HepG2 (cell line): Measurements from ENCODE around the gene LRRC28. TPM values are rescaled to one million over a fixed set of nuclear protein-coding genes. Genes with fewer than 3 reads are reported as not detected.

Experiments used
- ATAC-seq: fragments of 200-7000 bp; cut with Tn5 transposase; 3 replicates; pipeline ENCODE4 v1.9.1; 2020; ENCODE audit warnings: mild to moderate bottlenecking, moderate library complexity
- BruUV-seq: library from RNA; stranded (reverse); fragments of 400-500 nt; replicated peaks from 2 replicates; lab custom pipeline; 2021; lab: Mats Ljungman, UMichigan
- CTCF ChIA-PET: fragments of 300-600 bp; formaldehyde crosslinking; extraction: SDS; loops from one replicate; lab custom pipeline; 2021; ENCODE audit warnings: low total read pairs, inconsistent platforms, low intra/inter-chr PET ratio; lab: Yijun Ruan, JAX
- POLR2A ChIA-PET: fragments of 350-600 bp; sonication (Branson Sonifier 250); formaldehyde crosslinking; loops from one replicate; lab custom pipeline; 2020; ENCODE audit warnings: antibody characterized with exemption, inconsistent platforms; lab: Yijun Ruan, JAX
- DNase-seq: peaks from one replicate; pipeline ENCODE4 v3.0.0-alpha.2; 2015; ENCODE audit warnings: low spot score
- FAIRE-seq: peaks from 3 replicates; lab custom pipeline; 2011; peaks lifted over from hg19 to GRCh38; lab: Jason Lieb, UNC
- H2AFZ ChIP-seq: one replicate; pipeline ENCODE4 v1.6.1; 2011; ENCODE audit warnings: low read length, inconsistent platforms
- H3K27ac ChIP-seq: fragments of 300-600 bp; 3 replicates; pipeline ENCODE4 v1.8.0; 2011; ENCODE audit warnings: mixed run types, mild to moderate bottlenecking, mixed read lengths, low read length, inconsistent platforms; ENCODE audit not compliant: insufficient read depth; ENCODE audit errors: extremely low read length
- H3K27me3 ChIP-seq, 2 experiments: fragments of 200-600 bp in 1 of 2; 2 replicates in 1 of 2; 3 replicates in 1 of 2; pipeline versions ENCODE4 v1.6.0 to v1.8.0; 2011; ENCODE audit warnings: low read length in 2 of 2, mild to moderate bottlenecking in 2 of 2, moderate library complexity in 2 of 2, inconsistent platforms in 1 of 2; ENCODE audit not compliant: insufficient read depth in 2 of 2, control insufficient read depth in 1 of 2
- H3K36me3 ChIP-seq, 2 experiments: fragments of 200-600 bp in 1 of 2; replicated peaks in 1 of 2; 2 replicates in 1 of 2; 3 replicates in 1 of 2; pipeline versions ENCODE4 v1.5.1 to v1.8.0; 2011; ENCODE audit warnings: low read length in 2 of 2, inconsistent platforms in 1 of 2; ENCODE audit not compliant: insufficient read depth in 2 of 2, control insufficient read depth in 1 of 2
- H3K4me1 ChIP-seq: 2 replicates; pipeline ENCODE4 v1.5.1; 2012; ENCODE audit warnings: low read length, inconsistent platforms; ENCODE audit not compliant: insufficient read depth
- H3K4me2 ChIP-seq: 2 replicates; pipeline ENCODE4 v1.6.0; 2011; ENCODE audit warnings: low read depth, low read length, inconsistent platforms
- H3K4me3 ChIP-seq, 3 experiments: fragments of 200-600 bp in 1 of 3; sonication (generic), shearing (Covaris generic) in 1 of 3; replicated peaks in 1 of 3; 2 replicates each; pipeline ENCODE4 v1.5.1; 2011 to 2016; ENCODE audit warnings: low read length in 3 of 3, inconsistent platforms in 2 of 3, low read depth in 2 of 3, mild to moderate bottlenecking in 2 of 3, control low read depth in 1 of 3, mixed read lengths in 1 of 3; ENCODE audit not compliant: insufficient read depth in 1 of 3
- H3K79me2 ChIP-seq: one replicate; pipeline ENCODE4 v1.6.1; 2011; ENCODE audit warnings: low read length, inconsistent platforms; ENCODE audit not compliant: insufficient read depth
- H3K9ac ChIP-seq: 2 replicates; pipeline ENCODE4 v1.6.0; 2011; ENCODE audit warnings: mild to moderate bottlenecking, low read depth, low read length, inconsistent platforms; ENCODE audit not compliant: insufficient read depth
- H3K9me3 ChIP-seq: 2 replicates; pipeline ENCODE4 v1.5.1; 2012; ENCODE audit warnings: mild to moderate bottlenecking, low read length
- H4K20me1 ChIP-seq: 2 replicates; pipeline ENCODE4 v1.6.0; 2011; ENCODE audit warnings: inconsistent platforms, mild to moderate bottlenecking, low read length, moderate library complexity; ENCODE audit not compliant: insufficient read depth
- CENPT ChIP-seq: sonication (generic); formaldehyde crosslinking; IDR thresholded peaks from 2 replicates; pipeline ENCODE4 v1.8.0; 2022; ENCODE audit warnings: low read depth, mild to moderate bottlenecking, moderate library complexity, missing genetic modification reagents
- DDIT3 ChIP-seq: sonication (generic); formaldehyde crosslinking; IDR thresholded peaks from 2 replicates; pipeline ENCODE4 v1.4.0; 2020; ENCODE audit warnings: mild to moderate bottlenecking, missing genetic modification reagents
- E2F1 ChIP-seq: sonication (generic); formaldehyde crosslinking; IDR thresholded peaks from 2 replicates; pipeline ENCODE4 v1.5.0; 2020; ENCODE audit warnings: missing genetic modification reagents
- HOXA5 ChIP-seq: sonication (generic); formaldehyde crosslinking; IDR thresholded peaks from 2 replicates; pipeline ENCODE4 v1.4.0; 2020; ENCODE audit warnings: missing genetic modification reagents
- KLF12 ChIP-seq: sonication (generic); formaldehyde crosslinking; IDR thresholded peaks from 2 replicates; pipeline ENCODE4 v1.4.0; 2020; ENCODE audit warnings: missing genetic modification reagents, borderline replicate concordance
- MYC ChIP-seq: sonication (generic); formaldehyde crosslinking; IDR thresholded peaks from 2 replicates; pipeline ENCODE4 v1.9.0; 2021; ENCODE audit warnings: missing genetic modification reagents, borderline replicate concordance
- PREB ChIP-seq: sonication (generic); formaldehyde crosslinking; IDR thresholded peaks from 2 replicates; pipeline ENCODE4 v1.4.0; 2020; ENCODE audit warnings: missing genetic modification reagents
- TFAP4 ChIP-seq: sonication (generic); IDR thresholded peaks from 2 replicates; pipeline ENCODE4 v1.6.1; 2016; ENCODE audit warnings: low read depth, borderline replicate concordance
- TRIM22 ChIP-seq: fragments of 450-650 bp; IDR thresholded peaks from 2 replicates; pipeline ENCODE4 v1.6.1; 2017
- ZBTB33 ChIP-seq: sonication (generic); formaldehyde crosslinking; IDR thresholded peaks from 2 replicates; pipeline ENCODE4 v1.4.0; 2020; ENCODE audit warnings: missing genetic modification reagents
- ZFP1 ChIP-seq: IDR thresholded peaks from 2 replicates; pipeline ENCODE4 v1.6.1; 2016
- ZNF121 ChIP-seq: sonication (generic); formaldehyde crosslinking; IDR thresholded peaks from 2 replicates; pipeline ENCODE4 v1.5.0; 2020; ENCODE audit warnings: mild to moderate bottlenecking, missing genetic modification reagents
- ZNF224 ChIP-seq: sonication (generic); formaldehyde crosslinking; IDR thresholded peaks from 2 replicates; pipeline ENCODE4 v1.5.0; 2020; ENCODE audit warnings: mild to moderate bottlenecking, missing genetic modification reagents
- ZNF547 ChIP-seq: sonication (generic); formaldehyde crosslinking; IDR thresholded peaks from 2 replicates; pipeline ENCODE4 v1.5.1; 2020; ENCODE audit warnings: mild to moderate bottlenecking, missing genetic modification reagents
- ZNF557 ChIP-seq: sonication (generic); formaldehyde crosslinking; IDR thresholded peaks from 2 replicates; pipeline ENCODE4 v1.4.0; 2020; ENCODE audit warnings: missing genetic modification reagents
- ZNF713 ChIP-seq: sonication (generic); formaldehyde crosslinking; IDR thresholded peaks from 2 replicates; pipeline ENCODE4 v1.4.0; 2020; ENCODE audit warnings: mild to moderate bottlenecking, missing genetic modification reagents
- ZNF747 ChIP-seq: sonication (generic); formaldehyde crosslinking; IDR thresholded peaks from 2 replicates; pipeline ENCODE4 v1.8.1; 2023; ENCODE audit warnings: missing genetic modification reagents, mild to moderate bottlenecking, borderline replicate concordance
- ZNF772 ChIP-seq: sonication (generic); formaldehyde crosslinking; IDR thresholded peaks from 2 replicates; pipeline ENCODE4 v1.5.0; 2020; ENCODE audit warnings: mild to moderate bottlenecking, missing genetic modification reagents
- ZSCAN12 ChIP-seq: sonication (generic); formaldehyde crosslinking; IDR thresholded peaks from 2 replicates; pipeline ENCODE4 v1.9.0; 2021; ENCODE audit warnings: mild to moderate bottlenecking, missing genetic modification reagents
- WGBS: methylation state at CpG from one replicate; pipeline ENCODE4 v1.1.6; 2017; ENCODE audit warnings: low lambda C conversion rate; 5-methylcytosine and 5-hydroxymethylcytosine counted together
- in situ Hi-C: cut with HindIII; loops from 2 replicates; pipeline ENCODE4 v1.10.0; 2017; ENCODE audit warnings: low pct_unique_long_range_greater_than_20kb; ENCODE audit not compliant: extremely low pct_ligation_motif_present
- intact Hi-C: fragments of 100-400 bp; cut with micrococcal nuclease; formaldehyde crosslinking; loops from one replicate; pipeline ENCODE4 v1.10.0; 2022; ENCODE audit not compliant: unreplicated experiment
- polyA plus RNA-seq, 8 experiments: library from polyadenylated mRNA; depleted of rRNA in 3 of 8; stranded (reverse) in 7 of 8; unstranded in 1 of 8; fragments of >200 nt; fragmentation: Illumina TruSeq in 4 of 8; extraction: Trizol in 4 of 8; gene quantifications; 2 replicates each; pipeline versions ENCODE4 v1.2.1 to v1.2.3, GENCODE V29; 2011 to 2016; ENCODE audit warnings: low read depth in 4 of 8, missing spikeins in 1 of 8, mixed read lengths in 1 of 8; ENCODE audit not compliant: insufficient read depth in 1 of 8
- total RNA-seq, 5 experiments: library from RNA; depleted of rRNA; stranded (reverse); fragments of >200 nt; fragmentation: Illumina TruSeq; extraction: Trizol; gene quantifications; 2 replicates each; pipeline ENCODE4 v1.2.3, GENCODE V29; 2016; ENCODE audit warnings: low read depth in 1 of 5

LRRC28 gene
- total and polyA plus RNA-seq, 2 of the 13 experiments (the other 11 are each of a cell fraction or from before 2014, with no cell fraction given), result 17.5 to 21.3 TPM

- H3K27me3 ChIP-seq, result no peaks in the 10 kb centered on the region
- TF ChIP-seq DDIT3 (CRISPR knock-in tag) (no peak), ZFP1 (no peak), TRIM22 (no peak), PREB (CRISPR knock-in tag) (no peak), ZNF224 (no peak), CENPT (CRISPR knock-in tag) (no peak), ZBTB33 (no peak), E2F1 (CRISPR knock-in tag) (no peak), ZSCAN12 (CRISPR knock-in tag) (no peak), ZNF557 (CRISPR knock-in tag) (no peak), KLF12 (CRISPR knock-in tag) (no peak), HOXA5 (CRISPR knock-in tag) (no peak), ZNF772 (CRISPR knock-in tag) (no peak), ZNF121 (CRISPR knock-in tag) (no peak), MYC (no peak), TFAP4 (no peak), ZNF547 (CRISPR knock-in tag) (no peak), ZNF713 (CRISPR knock-in tag) (no peak), ZNF747 (no peak)
- WGBS, result 86% methylated on average over 4 of the region's 4 CpGs
- BruUV-seq, result no TSS peak
- H3K27ac ChIP-seq, result peak overlapping the region; percentile 24
- peaks cover 23% of the 10 kb centered on the region for H3K4me1 ChIP-seq
- ChIA-PET CTCF (no interaction called here), POLR2A (interaction anchor here (0.7 to 1.2 kb wide), 2 partner anchors 16 to 35 kb away, joined by 3 read pairs; no protein-coding TSS in a partner anchor)
- DNase-seq (no peak), ATAC-seq (no peak), FAIRE-seq (no peak)
- no peaks in the 10 kb centered on the region for H3K9me3 ChIP-seq
- H3K36me3 ChIP-seq, result no peaks in the 10 kb centered on the region
- no peaks in the 10 kb centered on the region for H4K20me1 ChIP-seq
- no peak overlapping the region for H3K9ac ChIP-seq
- intact Hi-C loops, result no loop called here
- H3K4me2 ChIP-seq, result no peak overlapping the region
- H3K79me2 ChIP-seq, result no peaks in the 10 kb centered on the region
- no peak overlapping the region for H3K4me3 ChIP-seq
- H2AFZ ChIP-seq, result no peak overlapping the region
- in situ Hi-C loops, result no loop called here
Measured at GRCh38 chr15:99386391-99386790, 135.1 kb downstream of the LRRC28 start.
